GM21737 (cell line): ENCODE data around the gene AKT3.

Experiments
- ATAC-seq: cut with Tn5 transposase; IDR thresholded peaks from one replicate; pipeline ENCODE4 v1.9.1; 2021; ENCODE audit warnings: mild to moderate bottlenecking, moderate library complexity; ENCODE audit not compliant: unreplicated experiment

The AKT3 gene

DNA sequence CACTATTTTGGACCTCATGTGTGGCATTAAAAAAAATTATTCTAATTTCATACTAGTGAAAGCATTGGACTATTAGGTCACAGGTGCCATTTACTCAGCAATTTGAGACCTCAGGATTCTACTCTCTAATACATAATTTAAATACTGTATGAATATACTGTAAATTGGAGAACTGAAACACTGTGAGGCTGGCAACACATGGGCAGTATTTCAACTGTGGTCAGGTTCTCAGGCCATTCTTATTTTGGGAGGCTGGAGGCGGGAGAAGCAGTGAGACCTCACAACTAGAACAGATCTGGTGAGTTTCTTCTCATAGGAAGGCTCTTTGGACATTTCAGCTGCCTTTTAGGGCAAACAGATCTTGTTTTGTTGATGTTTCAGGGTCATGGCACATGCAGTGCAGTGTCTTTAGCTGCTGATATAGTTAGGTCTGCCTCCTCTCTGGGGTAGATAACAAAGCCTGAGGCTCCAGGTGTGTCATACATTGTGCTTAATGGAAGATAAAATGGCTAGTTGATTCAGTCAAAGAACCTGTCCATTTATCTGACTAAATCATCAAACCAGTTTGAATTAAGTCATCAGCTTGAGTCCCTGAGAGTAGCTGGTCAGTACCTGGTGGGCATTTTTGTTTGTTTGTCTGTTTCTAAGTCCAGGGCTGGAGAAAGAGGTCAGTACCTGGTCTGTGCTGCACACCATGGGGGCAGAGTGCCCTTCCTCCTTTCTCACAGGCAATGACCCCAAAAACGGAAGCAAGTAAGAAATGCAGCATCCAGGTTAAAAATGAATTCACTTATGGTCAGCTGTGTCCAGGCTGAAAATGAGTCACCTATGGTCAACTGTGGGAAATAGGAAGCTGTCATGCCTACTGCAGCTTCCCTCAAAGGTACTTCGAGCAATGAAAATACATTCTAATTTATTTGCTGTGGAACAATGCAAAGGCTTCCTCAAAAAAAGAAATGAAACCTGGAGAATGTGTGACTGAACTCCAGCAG is 378.0 kb downstream of the AKT3 start:
- peak; percentile 65 for ATAC-seq

- no peak for ATAC-seq
These were observed 378.9 kb downstream of the AKT3 start for GRCh38 chr1:243471026-243471685.

DNA sequence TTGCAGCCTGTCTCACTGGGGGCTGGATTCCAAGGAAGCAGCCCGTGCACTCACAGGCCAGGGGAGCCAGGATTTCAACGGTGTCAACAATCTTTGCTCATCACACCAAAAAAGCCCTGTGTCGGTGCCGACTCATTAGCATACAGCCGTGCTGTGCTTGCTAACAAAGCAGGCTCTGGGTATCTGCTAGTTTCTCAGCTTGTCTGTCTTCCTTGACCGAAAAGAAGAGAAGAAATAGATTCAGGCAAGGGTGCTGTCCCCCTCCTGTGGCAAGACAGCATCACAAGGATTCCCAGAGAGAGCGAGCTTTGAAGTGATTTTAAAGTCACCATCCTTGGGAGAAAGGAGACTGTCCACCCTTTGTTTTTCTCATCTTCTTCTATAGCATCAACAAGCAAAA is 379.5 kb downstream of the AKT3 start:
- ATAC-seq: no peak

DNA sequence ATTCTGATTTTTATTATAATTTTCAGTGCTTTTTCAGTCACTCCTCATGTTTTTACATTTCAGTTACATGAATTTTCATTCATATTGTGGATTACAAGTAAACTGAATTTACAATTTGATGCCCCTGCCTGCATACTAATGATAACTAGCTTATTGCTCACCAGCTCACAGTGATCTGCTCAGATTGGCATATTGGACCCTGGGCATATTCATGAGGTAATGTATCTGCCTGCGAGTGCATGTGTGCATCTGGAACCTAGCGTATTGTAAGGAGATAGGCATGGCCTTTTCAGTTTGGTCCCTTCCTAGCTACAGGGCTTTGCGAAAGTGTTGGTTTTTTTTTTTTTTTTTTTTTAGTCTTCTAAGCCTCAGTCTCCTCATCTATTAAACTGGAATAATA is 380.5 kb downstream of the AKT3 start:
- ATAC-seq: no peak

DNA sequence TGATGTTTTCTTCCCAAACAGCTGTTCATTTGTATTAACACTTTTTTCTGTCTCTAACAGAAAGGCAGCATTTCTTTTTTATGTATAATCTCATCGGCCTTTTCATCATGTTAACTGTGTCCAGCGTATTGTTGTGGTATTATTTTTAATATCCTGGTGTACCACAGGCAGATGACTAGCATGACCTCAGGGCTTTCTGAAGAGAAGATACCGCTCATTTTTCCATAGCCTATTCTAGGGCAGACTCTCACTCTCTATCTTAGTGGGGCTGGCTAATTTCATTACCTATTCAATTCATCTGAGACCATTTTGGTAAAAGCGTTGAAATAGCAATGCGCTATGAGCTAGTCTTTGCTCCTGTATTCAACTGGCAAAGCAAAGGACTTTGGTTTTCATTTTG is 384.3 kb downstream of the AKT3 start:
- ATAC-seq: no peak

DNA sequence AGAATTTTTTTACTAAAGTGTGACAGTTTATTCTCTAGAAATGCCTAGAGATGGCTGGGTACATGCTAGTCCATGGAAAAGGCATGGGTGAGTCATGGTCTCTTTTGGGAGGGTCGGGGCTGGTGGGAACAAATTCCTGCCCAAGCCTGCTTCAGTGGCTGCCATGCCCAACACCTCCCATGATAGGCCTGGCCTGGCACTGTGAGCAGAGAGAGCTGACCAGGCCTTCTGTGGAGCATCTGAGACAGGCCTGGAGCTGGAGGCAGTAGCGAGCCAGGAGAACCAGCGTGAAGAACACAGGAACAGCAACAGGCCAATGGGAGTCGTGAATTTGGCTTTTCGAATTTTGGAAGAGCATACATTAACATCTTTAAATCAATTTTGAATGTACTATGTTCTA is 385.0 kb downstream of the AKT3 start:
- ATAC-seq: no peak

- no peak for ATAC-seq
These were observed 386.9 kb downstream of the AKT3 start for GRCh38 chr1:243462929-243463697.

DNA sequence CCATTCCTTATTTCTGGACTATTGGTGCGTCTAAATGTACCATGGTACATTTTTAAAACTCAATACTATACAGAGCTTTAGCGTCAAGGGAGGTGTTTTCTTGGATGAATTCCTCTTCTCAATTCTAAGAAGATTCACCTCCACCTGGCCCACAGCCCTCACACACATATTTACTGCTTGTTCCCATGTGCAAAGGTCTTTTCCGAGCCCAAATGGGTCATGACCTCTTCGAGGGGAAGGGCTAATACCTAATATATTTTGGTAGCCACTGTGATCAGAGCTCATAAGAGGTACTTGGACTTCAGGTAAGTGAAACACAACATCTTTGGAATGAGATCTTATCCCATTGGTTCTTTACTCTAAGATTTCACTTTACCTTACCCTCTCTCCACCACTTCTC is 388.3 kb downstream of the AKT3 start:
- ATAC-seq: no peak

DNA sequence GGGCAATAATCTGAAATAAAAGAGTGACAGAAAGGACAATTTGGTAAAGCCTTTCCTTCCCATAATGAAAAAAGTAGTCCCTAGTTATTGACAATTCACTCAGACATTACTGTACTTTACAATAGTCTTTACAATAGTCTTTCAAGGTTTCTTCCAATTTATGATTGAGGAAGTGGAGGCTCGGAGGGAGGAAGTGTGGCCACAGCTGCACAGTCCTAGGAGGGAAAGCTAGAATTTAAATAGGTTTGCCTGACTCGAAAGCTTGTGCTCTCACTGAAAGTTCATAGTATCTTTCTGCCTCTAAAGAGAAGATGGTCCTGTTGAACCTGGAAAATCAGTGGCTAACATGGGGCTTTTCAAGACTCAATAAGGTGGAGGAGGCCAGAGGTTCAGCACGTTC is 391.0 kb downstream of the AKT3 start:
- no peak for ATAC-seq

DNA sequence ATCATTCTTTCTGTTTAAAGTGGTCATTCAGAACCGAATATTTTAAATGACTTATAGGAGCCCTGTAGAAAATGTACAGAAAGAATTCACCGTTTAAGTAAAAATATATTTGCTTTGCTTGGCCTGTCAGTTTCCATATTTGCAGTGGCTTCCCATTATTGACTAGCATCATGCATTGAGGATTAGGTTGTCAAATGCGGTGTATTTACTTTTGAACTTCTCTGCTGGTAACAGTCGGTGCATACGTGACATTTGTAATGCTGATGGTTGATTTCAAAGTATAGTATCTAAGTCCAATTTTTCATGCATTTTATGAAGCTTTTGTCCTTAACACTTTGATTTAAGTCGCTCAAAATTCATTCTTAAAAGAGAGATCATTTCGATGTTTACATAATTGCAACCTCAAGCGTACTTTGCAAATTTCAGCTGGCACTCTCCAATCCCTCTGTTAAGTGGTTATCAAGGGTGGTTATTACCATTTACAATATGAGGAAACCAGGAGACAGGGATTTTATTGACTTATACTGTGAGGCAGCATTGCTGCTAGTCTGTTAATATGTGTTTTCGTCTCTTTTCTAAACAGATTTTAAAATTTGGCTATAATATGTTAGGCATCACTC is 392.6 kb downstream of the AKT3 start:
- no peak for ATAC-seq

GRCh38 chr1:243455760-243456651 is 394.0 kb downstream of the AKT3 start:
- ATAC-seq: no peak

- no peak for ATAC-seq
These were observed 395.6 kb downstream of the AKT3 start for GRCh38 chr1:243454328-243454997.

- no peak for ATAC-seq
These were observed 398.0 kb downstream of the AKT3 start for GRCh38 chr1:243452092-243452491.

GRCh38 chr1:243449373-243449772 is 400.7 kb downstream of the AKT3 start:
- ATAC-seq: no peak

DNA sequence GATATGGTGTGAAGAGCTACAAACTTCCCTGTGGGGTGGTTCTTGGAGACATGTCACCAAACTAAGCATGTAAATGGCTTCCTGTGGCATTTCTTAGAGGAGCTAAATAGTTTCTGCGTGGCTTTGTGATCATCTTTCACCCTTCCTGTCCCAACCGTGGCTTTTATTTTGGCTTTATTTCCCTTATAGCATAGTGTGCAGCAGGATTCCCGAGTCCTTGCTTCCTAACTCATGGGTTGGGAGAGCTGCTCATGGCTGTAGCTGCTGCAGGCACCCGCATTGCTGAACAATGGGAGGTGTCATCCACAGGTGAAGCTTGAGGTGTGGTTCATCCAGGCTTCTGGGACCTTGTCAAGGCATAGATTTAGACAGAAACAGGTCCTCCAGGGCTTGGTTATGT is 402.2 kb downstream of the AKT3 start:
- ATAC-seq: no peak

DNA sequence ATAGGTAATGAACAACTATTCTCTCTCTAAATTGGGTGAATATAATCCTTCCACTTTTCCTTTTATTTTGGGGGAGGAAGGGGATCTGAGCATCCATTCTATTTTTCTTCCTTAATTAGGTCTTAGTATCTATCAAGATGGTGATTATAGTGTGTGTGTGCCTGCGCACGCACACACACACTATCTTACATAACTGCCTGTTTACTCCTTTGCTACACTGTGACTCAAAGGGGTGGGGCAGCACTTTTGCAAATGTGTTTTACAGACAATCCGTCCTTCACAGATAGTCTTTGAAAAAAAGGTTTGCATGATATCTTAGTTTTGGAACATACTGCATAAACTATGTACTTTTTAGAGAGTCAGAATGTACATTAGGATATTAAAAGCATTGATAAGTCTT is 402.7 kb downstream of the AKT3 start:
- no peak for ATAC-seq

DNA sequence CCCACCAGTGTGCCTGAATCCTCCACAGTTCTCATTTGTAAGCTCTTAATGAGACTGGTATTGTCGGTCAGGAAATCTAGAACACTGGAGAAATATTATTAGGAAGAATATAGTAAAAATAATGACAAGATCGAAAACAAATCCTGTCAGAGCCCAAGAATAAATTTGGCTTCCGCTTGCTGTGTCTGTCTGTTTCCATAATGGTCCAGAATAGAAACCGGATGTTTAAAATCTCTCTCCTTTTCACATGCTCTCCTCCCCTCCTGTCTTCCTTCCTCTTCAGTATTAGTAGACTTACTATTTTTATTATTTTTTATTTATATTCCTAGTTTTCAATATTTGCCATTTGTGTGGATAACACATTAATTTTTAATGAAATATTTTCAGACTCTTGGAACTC is 406.5 kb downstream of the AKT3 start:
- no peak for ATAC-seq

DNA sequence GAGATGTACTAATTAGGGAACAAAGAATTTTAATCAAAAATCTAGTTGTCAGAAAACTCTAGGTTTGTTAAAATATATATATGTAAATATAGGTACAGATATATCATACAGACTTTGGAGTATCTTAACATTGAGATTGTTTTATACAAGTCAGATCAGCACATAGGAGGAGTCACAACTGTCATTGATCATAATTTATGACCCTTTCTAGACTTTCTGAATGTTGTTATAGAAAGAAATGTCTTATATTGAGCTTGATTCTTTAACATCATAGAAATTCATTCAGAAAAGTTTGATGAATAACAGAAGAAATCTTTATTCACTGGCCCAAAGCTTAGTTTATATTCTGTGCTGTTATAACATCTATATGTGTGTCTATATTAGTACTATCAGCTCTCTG is 408.4 kb downstream of the AKT3 start:
- no peak for ATAC-seq

- no peak for ATAC-seq
These were observed 409.6 kb downstream of the AKT3 start for GRCh38 chr1:243440406-243440805.
